HG03139 (cell line): ENCODE measurements around the gene CNIH2.
"Not testable (repeated sequence)": the region's sequence is repeated elsewhere in the genome, so short reads cannot be mapped to it uniquely, and the experiment has no call there.

Experiments used
- ATAC-seq: cut with Tn5 transposase; IDR thresholded peaks from one replicate; pipeline ENCODE4 v1.9.1; 2021; ENCODE audit not compliant: unreplicated experiment

Gene CNIH2

DNA sequence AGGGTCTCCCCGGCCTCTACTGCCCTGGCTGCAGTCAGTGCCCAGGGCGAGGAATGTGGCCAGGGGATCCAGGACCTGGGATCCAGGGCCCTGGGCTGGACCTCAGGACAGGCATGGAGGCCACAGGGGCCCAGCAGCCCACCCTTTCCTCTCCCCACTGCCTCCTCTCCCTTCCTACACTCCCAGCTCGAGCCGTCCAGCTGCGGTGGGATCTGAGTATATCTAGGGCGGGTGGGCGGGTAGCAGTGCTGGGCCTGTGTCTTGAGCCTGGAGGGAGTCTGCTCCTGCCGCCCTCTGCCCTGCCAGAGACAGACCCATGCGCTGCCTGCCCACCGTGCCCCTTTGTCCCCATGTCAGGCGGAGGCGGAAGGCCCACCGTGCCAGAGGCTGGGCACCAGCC lies 1.4 kb upstream of the CNIH2 start:
- not testable (repeated sequence) for ATAC-seq

DNA sequence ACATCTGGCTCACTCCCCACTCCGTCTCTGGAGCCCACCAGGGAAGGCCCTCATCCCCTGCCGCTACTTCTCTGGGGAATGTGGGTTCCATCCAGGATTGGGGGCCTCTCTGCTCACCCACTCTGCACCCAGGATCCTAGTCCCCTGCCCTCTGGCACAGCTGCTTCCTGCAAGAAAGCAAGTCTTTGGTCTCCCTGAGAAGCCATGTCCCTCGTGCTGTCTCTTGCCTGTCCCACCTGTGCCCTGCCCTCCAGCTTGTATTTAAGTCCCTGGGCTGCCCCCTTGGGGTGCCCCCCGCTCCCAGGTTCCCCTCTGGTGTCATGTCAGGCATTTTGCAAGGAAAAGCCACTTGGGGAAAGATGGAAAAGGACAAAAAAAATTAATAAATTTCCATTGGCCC lies 911 bp upstream of the CNIH2 start:
- ATAC-seq = not testable (repeated sequence)

DNA sequence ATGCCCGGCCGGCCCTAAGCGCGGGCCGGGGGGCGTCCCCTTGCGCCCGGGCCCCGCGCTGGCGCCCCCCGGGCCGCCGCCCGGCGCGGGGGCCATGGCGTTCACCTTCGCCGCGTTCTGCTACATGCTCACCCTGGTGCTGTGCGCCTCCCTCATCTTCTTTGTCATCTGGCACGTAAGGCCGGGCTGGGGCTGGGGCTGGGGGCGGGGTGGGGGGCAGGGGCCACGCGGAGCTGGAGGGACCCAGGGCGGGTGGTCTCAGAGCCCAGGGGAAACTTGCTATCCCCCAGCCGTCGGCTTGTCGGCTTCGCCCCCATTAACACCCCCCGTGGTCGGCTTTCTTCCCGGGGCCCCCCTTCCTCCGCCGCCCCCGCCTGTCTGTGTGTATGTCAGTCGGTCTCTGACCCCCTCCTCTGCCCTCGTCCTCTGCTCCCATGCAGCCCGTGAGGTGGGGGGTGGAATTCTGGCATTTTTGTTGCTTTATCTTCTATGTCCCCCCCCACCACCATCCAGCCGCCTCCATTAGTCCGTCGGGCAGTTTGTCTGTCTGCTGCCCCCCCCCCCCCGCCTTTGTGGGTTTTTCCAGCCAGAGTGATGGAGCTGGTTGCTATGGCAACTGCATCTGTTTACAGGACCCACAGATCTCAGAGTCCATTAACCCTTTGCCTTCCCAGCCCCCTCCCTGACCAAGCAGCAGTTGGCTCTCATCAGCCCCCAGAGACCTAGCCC lies 552 bp downstream of the CNIH2 start:
- ATAC-seq = no peak

DNA sequence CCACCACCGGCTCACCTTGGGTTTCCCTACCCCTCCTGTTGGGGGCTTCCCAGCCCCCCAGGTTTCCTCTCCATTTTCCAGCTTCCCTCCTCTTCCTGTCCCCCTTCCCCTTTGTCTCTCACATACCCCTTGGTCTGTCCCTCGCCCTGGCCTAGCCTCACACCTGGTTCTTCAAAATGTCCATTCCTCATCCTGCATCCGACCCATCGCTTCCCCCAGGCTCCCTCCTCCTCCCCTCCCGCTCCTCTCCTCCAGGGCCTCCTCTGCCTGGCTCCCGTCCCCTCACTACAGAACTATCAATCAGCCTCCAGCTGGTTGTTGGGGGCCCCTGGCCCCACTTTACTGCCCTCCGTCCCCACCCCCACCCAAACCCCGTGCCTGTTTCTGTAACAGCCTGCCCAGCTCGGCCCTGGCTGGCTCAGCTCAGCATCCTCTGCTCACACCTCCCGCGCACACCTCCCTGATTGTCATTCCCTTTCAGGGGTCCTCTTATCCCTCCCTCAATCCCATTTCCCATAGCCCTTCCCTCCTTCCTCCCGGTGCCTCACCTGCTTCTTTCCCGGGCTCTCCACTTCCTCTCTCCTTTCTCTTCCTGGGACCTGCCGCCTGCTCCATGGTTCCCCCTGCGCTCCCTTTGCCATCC lies 1.2 kb downstream of the CNIH2 start:
- ATAC-seq = no peak

DNA sequence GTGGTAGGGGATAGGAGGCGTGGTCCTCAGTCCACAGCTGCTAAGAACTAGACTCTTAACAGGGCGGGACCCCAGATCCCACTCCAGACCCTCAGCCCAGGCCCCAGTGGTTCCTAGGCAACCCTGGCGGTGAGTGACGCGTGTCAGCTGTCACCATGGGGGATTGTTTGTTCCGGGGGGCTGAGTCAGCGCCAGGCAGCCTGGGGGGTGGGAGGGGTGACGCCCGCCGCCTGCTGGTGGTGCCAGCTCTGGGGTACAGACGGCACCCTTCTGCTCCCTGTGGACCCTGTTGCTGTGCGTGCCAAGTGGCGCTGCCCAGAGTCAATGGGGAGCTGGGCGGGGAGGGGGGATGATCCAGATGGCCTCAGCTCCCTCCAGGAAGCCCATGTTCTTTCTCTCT lies 2.5 kb downstream of the CNIH2 start:
- ATAC-seq = no peak

DNA sequence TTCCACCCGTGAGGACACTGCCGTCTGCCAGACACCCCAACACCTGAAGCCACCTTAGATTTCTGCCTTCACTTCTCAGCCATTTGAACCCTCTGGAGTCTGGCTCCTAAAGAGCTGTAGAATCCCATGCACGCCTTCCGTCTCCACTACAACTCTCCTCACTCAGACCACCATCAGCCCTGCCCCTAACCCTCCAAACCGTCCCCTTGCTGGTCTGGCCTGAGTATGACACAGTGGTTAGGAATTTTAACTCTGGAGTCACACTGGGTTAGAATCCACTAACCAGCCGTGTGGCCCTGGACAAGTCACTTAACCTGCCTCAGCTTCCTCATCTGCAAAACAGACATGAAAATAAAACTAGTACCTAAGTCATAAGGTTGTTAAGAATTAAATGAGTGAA lies 3.0 kb downstream of the CNIH2 start:
- ATAC-seq = no peak

DNA sequence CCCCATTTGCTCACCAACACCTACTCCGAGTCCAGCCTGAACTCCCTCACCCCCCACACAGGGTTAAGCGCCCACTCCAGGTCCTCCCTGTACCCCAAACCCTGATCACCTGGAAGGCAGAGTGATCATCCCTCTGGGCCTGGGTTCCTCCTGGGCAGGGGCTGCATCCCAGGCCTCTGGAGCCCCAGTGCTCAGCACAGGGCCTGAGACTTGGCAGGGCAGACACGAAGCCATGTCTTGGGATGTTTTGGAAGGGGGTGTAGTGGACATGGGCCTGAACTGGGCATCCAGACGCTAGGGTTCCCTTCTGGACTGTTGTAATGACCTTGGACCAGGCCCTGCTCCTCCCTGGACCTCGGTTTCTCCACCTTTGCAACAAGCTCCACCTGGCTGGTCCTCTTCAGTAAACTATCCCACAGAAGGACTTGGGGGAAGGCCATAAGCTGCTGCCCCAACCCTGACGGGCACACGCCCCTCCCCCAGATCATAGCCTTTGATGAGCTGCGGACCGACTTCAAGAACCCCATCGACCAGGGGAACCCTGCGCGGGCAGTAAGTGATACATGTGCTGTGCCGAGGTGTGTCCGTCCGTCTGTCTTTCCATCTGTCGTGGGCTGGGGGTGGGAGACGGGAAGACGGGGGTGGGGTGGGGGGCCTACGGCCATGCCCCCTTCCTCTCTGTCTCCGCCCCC lies 3.9 kb downstream of the CNIH2 start:
- ATAC-seq = no peak

DNA sequence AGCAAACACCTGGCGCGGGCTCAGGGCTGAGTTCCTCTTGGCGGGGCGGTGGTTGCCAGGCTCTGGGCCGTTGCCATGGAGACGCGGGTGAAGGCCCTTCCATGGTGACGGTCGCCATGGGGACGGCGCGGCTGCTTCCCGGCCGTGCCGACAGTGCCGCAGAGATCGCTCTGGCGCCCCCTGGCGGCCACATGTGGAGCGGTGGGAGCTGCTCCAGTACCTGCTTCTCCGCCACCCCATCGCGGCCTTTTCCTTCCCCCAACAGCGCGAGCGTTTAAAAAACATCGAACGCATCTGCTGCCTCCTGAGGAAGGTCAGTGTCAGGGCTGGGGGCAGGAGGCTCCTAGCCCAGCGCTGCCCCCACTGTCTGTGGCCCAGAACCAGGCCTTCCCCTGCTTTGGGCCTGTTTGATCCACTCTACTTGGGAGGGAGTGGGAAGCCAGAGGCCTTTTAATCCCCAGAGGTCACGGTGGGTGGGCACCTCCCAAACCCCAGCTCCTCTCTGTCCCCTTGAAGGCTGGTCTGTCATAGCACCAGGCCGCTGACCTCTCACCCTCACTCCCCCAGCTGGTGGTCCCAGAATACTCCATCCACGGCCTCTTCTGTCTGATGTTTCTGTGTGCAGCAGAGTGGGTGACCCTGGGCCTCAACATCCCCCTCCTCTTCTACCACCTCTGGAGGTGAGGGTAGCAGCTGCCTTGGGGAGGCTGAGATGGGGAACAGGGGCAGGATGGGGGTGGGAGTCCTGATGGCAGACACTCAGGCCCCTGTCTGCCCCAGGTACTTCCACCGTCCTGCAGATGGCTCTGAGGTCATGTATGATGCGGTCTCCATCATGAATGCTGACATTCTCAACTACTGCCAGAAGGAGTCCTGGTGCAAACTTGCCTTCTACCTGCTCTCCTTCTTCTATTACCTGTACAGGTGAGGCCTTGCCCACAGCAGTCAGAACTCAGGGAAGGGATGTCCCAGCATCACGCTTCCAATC lies 4.8 kb downstream of the CNIH2 start:
- ATAC-seq = peak; percentile 59

DNA sequence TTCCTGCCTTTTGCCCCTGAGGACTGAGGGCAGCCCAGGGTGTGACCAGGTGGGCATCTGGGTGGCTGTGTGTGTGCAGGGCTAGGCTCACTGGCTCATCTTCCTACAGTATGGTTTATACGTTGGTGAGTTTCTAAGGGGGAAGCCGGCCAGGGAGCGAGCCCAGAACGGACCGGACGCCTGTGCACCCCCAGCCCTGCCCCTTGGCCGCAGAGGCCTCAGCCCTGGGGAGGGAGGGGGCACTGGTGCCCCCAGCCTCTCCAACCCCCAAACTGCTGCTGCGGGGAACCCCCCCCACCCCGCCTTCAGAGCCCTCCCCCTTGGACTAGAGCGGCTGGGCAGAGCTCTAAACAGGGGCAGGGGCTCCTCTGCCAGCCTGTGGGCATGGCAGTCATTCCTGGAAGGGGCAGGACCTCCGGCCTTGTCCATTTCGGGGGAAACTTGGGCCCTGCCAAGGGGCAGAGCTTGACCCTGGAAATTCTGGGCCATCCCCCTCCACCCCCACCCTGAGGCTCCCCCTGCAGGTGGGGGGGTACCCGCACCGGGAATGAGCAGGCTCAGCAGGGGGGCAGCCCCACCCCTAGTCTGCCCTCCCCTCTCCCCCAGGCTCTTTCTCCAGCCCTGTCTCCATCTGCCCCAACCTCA lies 5.6 kb downstream of the CNIH2 start:
- ATAC-seq = no peak

DNA sequence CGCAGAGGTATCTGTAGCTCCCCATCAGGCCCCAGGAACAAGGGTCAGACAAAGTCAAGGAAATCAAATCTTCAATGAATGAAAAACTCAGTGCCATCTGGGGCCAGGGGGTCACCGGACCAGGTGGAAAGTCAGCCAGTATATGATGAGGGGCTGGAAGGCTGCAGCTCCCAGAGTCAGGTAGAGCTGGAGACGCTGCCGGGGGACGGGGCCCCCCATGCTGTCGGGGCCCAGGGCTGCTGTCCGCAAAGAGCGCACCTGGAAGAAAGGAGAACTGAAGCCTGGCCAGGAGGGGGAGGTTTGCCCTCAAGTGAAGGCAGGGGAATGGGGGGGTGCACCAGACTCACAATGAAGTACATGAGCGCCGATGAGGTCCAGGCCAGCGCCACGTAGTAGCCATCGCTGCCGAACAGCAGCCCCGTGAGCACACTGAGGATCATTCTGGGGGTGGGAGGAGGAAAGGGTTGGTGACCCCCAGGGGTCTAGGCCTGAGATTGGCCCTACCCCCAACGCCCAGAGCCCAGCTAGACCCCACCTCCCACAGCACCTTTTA lies 6.6 kb downstream of the CNIH2 start:
- ATAC-seq = no peak

DNA sequence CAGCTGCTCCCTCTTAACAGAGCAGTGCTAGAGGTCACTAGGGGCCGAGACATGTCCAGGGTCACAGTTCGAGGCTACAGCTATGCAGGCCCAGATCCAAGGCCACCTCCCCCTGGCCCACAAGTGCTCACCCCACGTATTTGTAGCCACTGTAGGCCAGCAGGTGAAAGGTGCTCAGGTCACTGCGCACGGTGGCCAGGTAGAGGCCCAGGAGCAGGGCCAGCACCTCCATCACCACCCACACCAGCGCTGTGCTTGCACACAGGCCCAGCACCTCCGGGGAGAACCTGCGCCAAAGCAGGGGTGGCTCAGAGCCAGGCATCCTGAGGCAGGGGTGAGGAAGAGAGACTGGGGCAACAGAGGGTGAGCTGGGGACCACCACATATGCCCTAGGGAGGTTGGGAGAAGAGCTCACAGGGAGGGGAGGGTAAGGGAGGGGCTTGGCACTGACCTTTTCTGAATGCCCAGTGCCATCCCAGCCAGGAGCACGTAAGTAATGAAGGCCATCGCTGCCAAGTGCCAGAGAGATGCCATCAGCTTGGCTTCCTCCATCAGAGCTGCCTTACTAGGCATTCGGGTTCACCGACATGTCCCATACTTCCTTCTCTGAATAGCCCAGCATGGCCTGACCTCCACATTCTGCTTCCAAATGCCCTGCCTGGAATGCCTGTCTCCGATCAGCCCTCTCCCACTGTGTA lies 7.4 kb downstream of the CNIH2 start:
- no peak for ATAC-seq

DNA sequence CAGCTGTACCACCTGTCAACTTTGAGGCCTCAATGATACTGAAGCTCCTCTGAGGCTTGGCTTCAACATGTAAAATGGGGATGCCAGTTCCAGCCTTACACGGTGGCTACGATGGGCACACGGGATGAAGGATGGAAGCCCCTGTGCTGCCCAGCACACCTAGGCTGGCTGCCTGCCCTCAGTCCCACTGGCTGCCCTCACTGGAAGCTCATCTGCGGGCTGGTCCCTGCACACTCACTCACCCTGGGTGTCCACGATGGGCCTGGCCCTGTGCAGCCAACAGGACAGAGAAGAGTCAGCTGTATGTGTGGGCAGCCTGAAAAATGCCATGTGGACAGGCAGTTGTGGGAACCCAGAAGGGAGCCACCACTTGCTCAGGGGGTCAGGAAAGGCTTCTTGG lies 8.7 kb downstream of the CNIH2 start:
- no peak for ATAC-seq

DNA sequence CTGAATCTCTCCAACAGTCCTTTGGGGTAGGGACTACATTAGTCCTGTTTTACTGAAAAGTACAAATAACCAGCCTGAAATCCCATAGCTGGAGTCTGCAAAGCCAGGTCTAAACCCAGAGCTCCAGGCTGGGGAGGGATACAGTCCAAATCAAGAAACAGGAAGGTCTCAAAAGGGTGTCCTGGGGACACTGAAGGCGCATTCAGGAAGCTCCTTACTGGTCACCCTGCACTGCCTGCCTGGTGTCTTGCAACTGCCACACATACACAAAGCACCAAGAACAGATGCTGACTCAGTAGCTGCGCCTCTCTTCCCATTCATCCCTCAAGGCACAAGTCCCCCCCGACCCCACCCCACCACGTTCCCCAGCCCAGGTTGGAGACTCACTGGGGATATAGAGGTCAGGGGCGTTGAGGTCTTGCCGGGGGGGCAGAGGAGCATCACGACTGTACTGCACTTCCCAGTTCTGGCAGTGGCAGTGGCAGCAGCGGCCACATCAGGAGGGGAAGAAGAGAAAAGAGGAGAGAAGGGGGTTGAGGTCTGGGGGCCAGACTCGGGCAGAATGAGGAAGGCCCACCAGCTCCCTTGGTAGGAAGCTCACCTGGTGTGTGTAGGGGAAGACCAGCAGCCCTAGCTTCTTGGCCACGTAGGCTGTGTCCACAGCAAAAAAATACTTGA lies 9.4 kb downstream of the CNIH2 start:
- no peak for ATAC-seq

DNA sequence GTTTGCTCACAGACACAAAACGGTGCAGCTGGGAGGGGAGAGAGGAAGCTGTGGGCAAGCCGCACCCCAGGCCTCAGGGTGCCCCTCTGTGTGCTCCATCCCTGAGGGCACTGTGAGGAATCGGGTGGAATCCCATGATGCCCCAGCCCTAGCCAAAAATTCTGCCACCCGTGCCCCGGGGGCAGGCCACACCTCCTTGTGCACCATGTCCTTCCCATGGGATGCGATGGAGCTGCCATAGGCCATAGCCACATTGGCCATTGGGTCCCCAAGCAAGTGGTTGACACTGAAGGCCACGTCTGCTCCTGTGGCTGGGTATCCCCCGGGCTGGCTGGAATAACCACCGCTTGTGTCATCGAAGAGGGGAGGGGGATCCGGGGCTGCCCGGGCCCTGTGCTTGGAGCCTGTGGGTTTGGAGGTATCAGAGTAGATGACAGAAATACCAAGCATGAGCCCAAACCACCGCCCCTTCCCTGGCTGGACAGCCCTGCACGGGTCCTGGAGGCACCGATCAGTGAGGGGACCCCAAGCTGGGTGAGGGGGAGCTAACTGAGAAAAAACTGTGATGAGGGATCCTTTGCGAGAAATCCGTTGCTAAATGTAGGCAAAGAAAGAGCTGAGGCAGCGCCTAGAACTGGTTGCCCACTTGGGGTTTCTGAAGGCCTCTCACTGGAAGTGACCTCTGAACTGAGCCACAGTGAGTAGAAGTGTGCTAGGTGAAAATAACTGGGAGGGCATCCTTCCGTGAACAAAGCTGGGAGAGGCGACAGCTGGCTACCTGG lies 10.1 kb downstream of the CNIH2 start:
- ATAC-seq = no peak

DNA sequence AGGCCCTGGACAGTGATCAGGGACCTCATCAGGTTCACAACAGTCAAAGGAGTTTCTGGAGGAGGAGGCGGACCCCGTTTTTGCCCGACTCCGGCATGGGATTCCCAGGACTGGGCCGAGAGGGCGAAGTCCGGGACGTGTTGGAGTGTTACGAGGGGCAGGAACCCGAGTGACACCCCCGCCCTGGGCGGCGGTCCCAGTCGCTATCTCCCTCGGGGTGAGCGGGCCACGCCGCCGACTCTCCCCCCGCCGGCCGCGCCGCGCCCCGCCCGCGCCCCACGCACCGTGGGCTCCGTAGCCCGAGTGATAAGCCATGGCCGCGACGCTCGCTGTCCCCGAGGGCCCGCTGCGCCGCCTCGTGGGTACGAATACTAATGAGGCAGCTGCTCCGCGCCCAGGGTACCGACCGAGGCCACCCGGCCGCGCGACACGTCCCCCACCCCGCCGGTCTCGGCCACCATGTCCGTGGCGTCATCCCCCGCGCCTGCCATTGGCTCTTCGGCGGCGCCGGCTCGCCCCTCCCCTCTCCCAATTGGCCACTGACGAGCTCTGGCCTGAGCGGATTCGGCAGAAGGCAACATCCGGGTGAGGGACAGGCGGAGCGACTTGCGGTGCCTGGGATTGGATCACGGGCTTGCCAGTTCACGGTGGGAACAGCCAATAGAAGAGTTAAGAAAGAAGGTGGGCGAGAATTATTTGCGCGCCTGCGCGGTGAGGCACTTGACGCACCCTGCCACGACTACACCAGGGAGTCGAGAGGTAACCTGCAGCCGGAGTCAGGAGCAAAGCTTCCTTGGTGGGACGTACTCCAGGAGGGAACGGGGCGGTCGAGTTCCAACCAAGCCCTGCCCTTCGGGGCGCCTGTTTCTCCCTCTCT lies 10.9 kb downstream of the CNIH2 start, which contains the start of gene YIF1A:
YIF1A (minus strand) TSS at position 473 of the 877 bp plus-strand sequence; CDS start at position 315, 158 bp downstream.
- ATAC-seq = peak; percentile 89

DNA sequence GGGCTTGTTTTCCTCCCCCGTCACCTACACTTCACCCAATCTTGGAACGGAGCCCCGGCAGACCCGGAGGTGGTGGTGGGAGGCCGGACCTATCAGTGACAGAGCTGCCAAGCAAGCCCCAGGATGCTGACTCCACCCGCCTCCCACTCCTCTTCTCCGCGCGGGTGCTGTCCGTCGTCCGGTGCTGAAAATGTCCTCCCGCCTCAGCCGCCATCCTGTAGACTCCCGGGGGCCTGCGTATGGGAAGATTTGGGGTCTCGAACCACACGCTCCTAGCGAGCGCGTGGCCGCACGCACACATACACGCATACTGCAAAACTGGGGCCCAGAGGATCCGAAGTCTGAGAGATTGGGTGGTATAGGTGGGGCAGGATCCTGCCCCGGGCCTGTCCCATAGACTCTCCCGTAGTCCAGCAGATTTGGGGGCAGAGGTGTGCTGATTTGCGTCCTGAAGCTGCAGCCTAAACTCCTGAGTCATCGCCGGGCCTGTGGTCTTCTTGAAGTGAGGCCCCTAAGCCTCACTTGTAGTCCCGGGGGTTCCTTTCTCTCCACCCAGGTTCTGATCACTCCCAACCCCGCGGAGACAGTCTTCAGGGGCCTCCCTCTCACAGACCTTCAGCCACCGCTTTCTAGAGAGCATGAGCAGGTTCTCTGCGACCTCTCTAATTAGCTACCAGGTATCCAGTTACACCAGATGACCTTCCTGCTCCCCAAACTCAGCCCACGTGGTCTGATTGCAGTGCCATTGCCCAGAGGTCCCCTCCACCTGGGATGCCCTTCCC lies 11.8 kb downstream of the CNIH2 start:
- ATAC-seq = peak; percentile 22

DNA sequence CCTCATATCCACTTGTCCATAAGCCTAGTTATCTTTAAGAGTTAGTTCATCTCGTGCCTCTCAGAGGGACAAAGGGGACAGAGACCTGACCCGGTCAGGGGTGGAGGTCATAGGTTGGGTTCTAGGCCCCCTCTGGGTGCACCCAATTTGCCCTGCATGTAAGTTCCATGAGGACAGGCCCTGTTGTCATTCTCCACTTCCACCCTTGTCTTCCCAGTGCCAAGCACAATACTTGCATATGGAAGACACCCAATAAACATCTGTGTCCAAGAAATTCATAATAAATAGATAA lies 12.3 kb downstream of the CNIH2 start:
- ATAC-seq = no peak
